Panc1 (cell line): Measurements from ENCODE around the gene SRBD1. TPM values are rescaled to one million over a fixed set of nuclear protein-coding genes. Genes with fewer than 3 reads are reported as not detected.

ENCODE experiments used
- ATAC-seq: fragments of 200-7000 bp; cut with Tn5 transposase; 2 replicates; pipeline ENCODE4 v1.9.1; 2020; ENCODE audit warnings: mild to moderate bottlenecking, moderate library complexity
- BruUV-seq: library from RNA; stranded (reverse); fragments of 400-500 nt; replicated peaks from 2 replicates; lab custom pipeline; 2021; lab: Mats Ljungman, UMichigan
- CTCF ChIA-PET: fragments of 300-600 bp; sonication (Branson Sonifier 250); formaldehyde crosslinking; loops from one replicate; lab custom pipeline; 2022; ENCODE audit warnings: antibody characterized with exemption; lab: Charles Lee
- POLR2A ChIA-PET: fragments of 300-600 bp; sonication (Branson Sonifier 250); formaldehyde crosslinking; loops from one replicate; lab custom pipeline; 2022; ENCODE audit warnings: antibody characterized with exemption; lab: Charles Lee
- DNase-seq: peaks from one replicate; pipeline ENCODE4 v3.0.0-alpha.2; 2010; ENCODE audit warnings: low read depth, low spot score
- H3K27ac ChIP-seq: 2 replicates; pipeline ENCODE4 v1.5.1; 2011; ENCODE audit warnings: mild to moderate bottlenecking, low read length, inconsistent platforms
- H3K27me3 ChIP-seq: fragments of 200-500 bp; sonication (Bioruptor generic); 2 replicates; pipeline ENCODE4 v1.6.0; 2014; ENCODE audit warnings: low read length, inconsistent platforms; ENCODE audit not compliant: control insufficient read depth, insufficient read depth
- H3K36me3 ChIP-seq: fragments of 200-500 bp; sonication (Bioruptor generic); 2 replicates; pipeline ENCODE4 v1.5.1; 2014; ENCODE audit warnings: inconsistent platforms, mild to moderate bottlenecking, low read length, moderate library complexity; ENCODE audit not compliant: control insufficient read depth, insufficient read depth
- H3K4me1 ChIP-seq: 2 replicates; pipeline ENCODE4 v1.5.1; 2011; ENCODE audit warnings: inconsistent platforms, mild to moderate bottlenecking, low read length, moderate library complexity; ENCODE audit not compliant: control insufficient read depth, insufficient read depth
- H3K4me3 ChIP-seq, 2 experiments: 2 replicates each; pipeline ENCODE4 v1.5.1; 2011 to 2012; ENCODE audit warnings: low read depth in 2 of 2, low read length in 2 of 2, mild to moderate bottlenecking in 2 of 2, inconsistent platforms in 1 of 2, moderate library complexity in 1 of 2
- H3K9me3 ChIP-seq: fragments of 200-500 bp; sonication (Bioruptor generic); 2 replicates; pipeline ENCODE4 v1.5.1; 2014; ENCODE audit warnings: low read depth, mild to moderate bottlenecking, inconsistent platforms, low read length, moderate library complexity; ENCODE audit not compliant: control insufficient read depth, insufficient read depth
- CTCF ChIP-seq: fragments of 450-650 bp; IDR thresholded peaks from 2 replicates; pipeline ENCODE4 v1.5.1; 2017; ENCODE audit warnings: mild to moderate bottlenecking
- POLR2AphosphoS5 ChIP-seq: IDR thresholded peaks from 2 replicates; pipeline ENCODE4 v1.6.1; 2012; ENCODE audit warnings: mild to moderate bottlenecking, low read depth, low read length, moderate library complexity
- REST ChIP-seq, 2 experiments: IDR thresholded peaks; 2 replicates each; pipeline ENCODE4 v1.6.1; 2011 to 2012; ENCODE audit warnings: low read depth in 2 of 2, control low read depth in 1 of 2, low read length in 1 of 2, mild to moderate bottlenecking in 1 of 2, moderate library complexity in 1 of 2; ENCODE audit not compliant: insufficient read depth in 1 of 2
- SIN3A ChIP-seq: IDR thresholded peaks from 2 replicates; pipeline ENCODE4 v1.6.1; 2012; ENCODE audit warnings: low read depth, mild to moderate bottlenecking, low read length, moderate library complexity, borderline replicate concordance; ENCODE audit not compliant: insufficient read depth
- TCF7L2 ChIP-seq: IDR thresholded peaks from 2 replicates; pipeline ENCODE4 v1.6.1; 2011; ENCODE audit warnings: mild to moderate bottlenecking, low read depth, low read length, inconsistent platforms
- in situ Hi-C: cut with HindIII; loops from 2 replicates; pipeline ENCODE4 v1.10.0; 2016; ENCODE audit warnings: low sequenced_read_pairs, low pct_unique_long_range_greater_than_20kb
- intact Hi-C: fragments of 100-400 bp; cut with micrococcal nuclease; formaldehyde crosslinking; loops from one replicate; pipeline ENCODE4 v1.10.0; 2022; ENCODE audit not compliant: unreplicated experiment
- total RNA-seq: library from RNA; stranded (reverse); gene quantifications from one replicate; pipeline ENCODE4 v1.2.1, GENCODE V29; 2021; ENCODE audit not compliant: unreplicated experiment

The SRBD1 gene
- total RNA-seq, 1 experiment from 2014 or later = 9.7 TPM

GRCh38 chr2:45554073-45554741 lies 56.9 kb downstream of the SRBD1 start:
- no TSS peak for BruUV-seq
- no peaks in the 10 kb centered on the region for H3K4me1 ChIP-seq
- intact Hi-C loops = no loop called here
- DNase-seq = no peak
- H3K27ac ChIP-seq = no peak overlapping the region
- no peak for TF ChIP-seq CTCF
- no peak for TF ChIP-seq SIN3A
- TF ChIP-seq REST (IDR thresholded peaks at IDR 0.05; ENCODE audit: insufficient read depth in 1 of 2, low read depth in 2 of 2, low read length in 1 of 2) = no peak
- TF ChIP-seq POLR2AphosphoS5 = no peak
- TF ChIP-seq TCF7L2 = no peak
- CTCF ChIA-PET = no interaction called here
- H3K27me3 ChIP-seq = no peaks in the 10 kb centered on the region
- ATAC-seq = no peak
- POLR2A ChIA-PET = interaction anchor here (0.6 kb wide), 1 partner anchor 637 kb away, joined by 3 read pairs; no protein-coding TSS in a partner anchor
- in situ Hi-C loops = no loop called here
- H3K36me3 ChIP-seq = no peaks in the 10 kb centered on the region
- H3K4me3 ChIP-seq = no peak overlapping the region
- H3K9me3 ChIP-seq = no peaks in the 10 kb centered on the region

- Histone ChIP-seq H3K4me3 (no peak overlapping the region), H3K27ac (no peak overlapping the region), H3K9me3 (no peaks in the 10 kb centered on the region), H3K4me1 (no peaks in the 10 kb centered on the region), H3K36me3 (no peaks in the 10 kb centered on the region), H3K27me3 (no peaks in the 10 kb centered on the region)
- BruUV-seq = no TSS peak
- ATAC-seq (no peak), DNase-seq (no peak)
- ChIA-PET CTCF (no interaction called here), POLR2A (no interaction called here)
- TF ChIP-seq CTCF (no peak), POLR2AphosphoS5 (no peak), REST (IDR thresholded peaks at IDR 0.05; ENCODE audit: insufficient read depth in 1 of 2, low read depth in 2 of 2, low read length in 1 of 2) (no peak), SIN3A (no peak)
- intact Hi-C loops (no loop called here), in situ Hi-C loops (no loop called here)
Observed at GRCh38 chr2:45551862-45552261, 59.2 kb downstream of the SRBD1 start.
